ENCODE results near the gene CAMK2B.

CAMK2B gene

DNA sequence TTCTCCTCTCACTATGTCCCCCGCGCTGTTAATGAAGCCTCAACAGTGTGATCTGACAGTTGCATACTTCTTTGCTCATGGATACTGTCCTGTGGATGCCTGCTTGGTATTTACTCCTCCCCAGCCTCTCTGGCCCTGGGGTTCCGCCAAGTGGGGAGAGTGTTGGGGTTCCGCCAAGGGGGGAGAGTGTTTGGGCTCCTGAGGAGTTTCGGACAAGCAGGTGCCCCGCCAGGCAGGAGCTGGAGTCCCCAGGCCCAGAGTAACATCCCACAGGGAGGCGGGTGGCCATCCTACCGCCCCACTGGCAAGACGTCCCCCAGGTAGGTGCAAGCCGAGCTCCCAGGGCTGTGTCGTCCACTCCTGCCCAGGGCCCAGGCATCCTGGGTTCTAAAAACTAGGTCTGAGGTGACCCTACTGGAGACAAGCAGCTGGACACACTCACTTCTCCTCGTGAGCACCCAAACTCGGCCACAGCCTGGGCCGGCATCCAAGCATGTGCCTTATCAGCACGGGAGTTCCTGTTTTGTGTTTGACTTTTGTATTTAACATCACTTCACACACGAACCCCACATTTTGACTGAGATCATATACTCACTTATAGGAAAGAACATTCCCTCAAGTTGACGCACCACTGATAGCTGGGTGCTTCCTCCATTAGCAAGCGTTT, 34.2 kb downstream of the CAMK2B start:
- no peak overlapping the region for H3K27ac Mint-ChIP-seq
- H3K9me3 Mint-ChIP-seq = no peaks in the 10 kb centered on the region
- intact Hi-C loops (cut with micrococcal nuclease) = no loop called here
- H3K27me3 Mint-ChIP-seq = peaks cover 14% of the 10 kb centered on the region
- no peak overlapping the region for H3K4me3 Mint-ChIP-seq
- H3K36me3 Mint-ChIP-seq (ENCODE audit: low read depth) = no peaks in the 10 kb centered on the region
- no peaks in the 10 kb centered on the region for H3K4me1 Mint-ChIP-seq (ENCODE audit: low read depth)

DNA sequence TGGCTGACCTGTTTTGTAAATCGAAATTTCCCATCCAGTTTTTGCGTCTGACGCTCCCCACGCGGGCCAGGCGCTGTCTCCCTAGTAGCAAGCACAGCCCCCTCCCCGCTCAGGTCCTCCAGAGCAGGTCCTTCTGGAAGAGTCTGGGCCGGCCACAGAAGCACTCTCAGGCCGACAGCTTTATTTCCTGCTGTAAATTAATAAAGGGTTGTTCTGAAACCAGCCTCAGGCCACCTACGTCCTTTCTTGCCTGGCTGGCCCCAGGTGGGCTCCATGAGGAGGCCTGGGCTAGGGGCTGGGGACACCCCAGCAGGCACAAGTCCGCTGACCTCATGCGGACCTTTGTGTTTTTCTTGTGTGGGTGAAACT, 35.2 kb downstream of the CAMK2B start:
- no peaks in the 10 kb centered on the region for H3K9me3 Mint-ChIP-seq
- H3K4me1 Mint-ChIP-seq (ENCODE audit: low read depth) = no peaks in the 10 kb centered on the region
- H3K27ac Mint-ChIP-seq = no peak overlapping the region
- no peak overlapping the region for H3K4me3 Mint-ChIP-seq
- H3K36me3 Mint-ChIP-seq (ENCODE audit: low read depth) = no peaks in the 10 kb centered on the region
- intact Hi-C loops (cut with micrococcal nuclease) = no loop called here
- peaks cover 12% of the 10 kb centered on the region for H3K27me3 Mint-ChIP-seq

DNA sequence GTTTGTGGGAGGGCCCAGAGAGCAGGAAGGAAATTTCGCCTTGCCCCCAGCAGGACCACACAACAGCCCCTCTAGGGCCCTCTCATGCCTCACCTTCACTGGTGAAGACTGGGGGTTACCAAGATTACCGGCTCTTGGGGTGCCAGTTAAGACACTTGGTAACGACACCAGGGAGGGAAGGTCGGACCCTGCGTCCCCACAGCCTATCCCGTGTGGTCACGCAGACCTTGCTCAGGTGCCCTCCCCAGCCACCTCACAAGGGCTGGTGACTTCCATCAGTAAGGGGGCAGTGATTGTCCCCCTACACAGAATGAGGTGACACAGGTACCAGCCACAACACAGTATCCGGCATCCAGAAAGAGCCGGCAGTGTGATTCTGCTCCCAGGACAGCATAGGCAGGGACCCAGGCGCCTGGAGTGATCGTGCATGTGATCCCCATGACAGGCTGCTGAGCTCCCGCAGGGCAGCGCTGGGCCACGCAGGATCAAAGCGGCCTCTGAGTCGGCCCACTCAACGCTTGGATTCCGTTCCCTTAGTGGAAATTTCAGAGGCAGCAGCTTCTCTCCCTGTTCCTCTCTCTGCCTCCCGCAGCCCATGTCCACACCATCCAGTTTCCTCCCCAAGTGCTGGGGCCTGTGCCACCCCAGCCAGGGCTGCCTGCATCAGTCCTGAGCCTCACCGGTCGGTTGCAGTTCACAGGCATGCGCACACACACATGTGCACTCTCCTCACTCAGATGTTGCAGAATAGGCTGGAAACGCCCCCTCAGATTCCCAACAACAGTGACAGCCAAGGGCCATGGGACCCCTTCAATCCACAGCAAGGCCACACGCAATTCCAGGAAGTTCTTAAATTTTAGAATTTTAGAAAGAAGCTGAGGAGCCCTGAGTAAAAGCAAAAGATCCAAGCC, 35.8 kb downstream of the CAMK2B start:
- H3K36me3 Mint-ChIP-seq (ENCODE audit: low read depth) = no peaks in the 10 kb centered on the region
- H3K27me3 Mint-ChIP-seq = peaks cover 12% of the 10 kb centered on the region
- H3K4me3 Mint-ChIP-seq = no peak overlapping the region
- H3K4me1 Mint-ChIP-seq (ENCODE audit: low read depth) = no peaks in the 10 kb centered on the region
- intact Hi-C loops (cut with micrococcal nuclease) = no loop called here
- H3K9me3 Mint-ChIP-seq = no peaks in the 10 kb centered on the region
- no peak overlapping the region for H3K27ac Mint-ChIP-seq

DNA sequence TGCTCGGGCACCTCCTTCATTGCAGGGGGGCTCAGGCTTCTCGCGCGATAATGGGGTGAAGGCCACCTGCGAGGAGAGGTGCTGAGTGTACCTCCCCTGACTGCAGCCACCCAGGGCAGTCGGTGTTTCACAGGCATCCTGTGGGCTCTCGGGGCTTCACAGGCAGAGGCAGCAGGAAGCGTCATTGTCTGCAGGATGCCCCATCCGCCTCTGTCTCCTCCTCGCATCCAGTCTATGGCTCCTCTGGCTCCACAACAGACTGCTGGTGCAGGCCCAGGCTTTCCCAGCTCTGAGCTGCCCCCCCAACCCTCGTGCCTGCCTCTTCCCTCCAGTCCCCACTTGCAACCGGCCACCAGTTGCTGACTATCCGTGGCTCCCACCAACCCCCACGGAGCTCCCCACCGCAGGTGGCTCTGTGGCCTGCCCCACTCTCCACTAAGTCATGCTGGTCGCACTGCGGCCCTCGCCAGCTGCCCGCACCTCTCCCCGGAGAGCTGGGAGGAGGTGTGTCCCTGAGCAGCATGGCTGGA, 36.5 kb downstream of the CAMK2B start:
- no peak overlapping the region for H3K27ac Mint-ChIP-seq
- intact Hi-C loops (cut with micrococcal nuclease) = no loop called here
- no peak overlapping the region for H3K4me3 Mint-ChIP-seq
- peaks cover 8% of the 10 kb centered on the region for H3K27me3 Mint-ChIP-seq
- H3K9me3 Mint-ChIP-seq = no peaks in the 10 kb centered on the region
- H3K36me3 Mint-ChIP-seq (ENCODE audit: low read depth) = no peaks in the 10 kb centered on the region
- H3K4me1 Mint-ChIP-seq (ENCODE audit: low read depth) = no peaks in the 10 kb centered on the region

DNA sequence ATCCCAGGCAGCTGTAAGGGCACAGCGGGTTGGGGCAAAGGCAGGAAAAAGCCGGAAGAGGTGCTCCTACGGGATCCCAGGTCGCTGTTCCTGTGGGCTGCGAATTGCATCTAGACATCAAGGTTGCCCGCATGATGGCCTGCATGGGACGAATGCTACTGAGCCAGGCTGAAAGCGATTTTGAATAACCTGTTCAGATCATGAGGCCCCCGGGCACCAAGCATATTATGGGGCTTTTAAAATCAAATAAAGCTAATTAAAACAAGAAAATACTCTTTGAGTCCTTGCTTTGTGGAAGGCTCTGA, 37.1 kb downstream of the CAMK2B start:
- Mint-ChIP-seq H3K27me3 (peaks cover 5% of the 10 kb centered on the region), H3K36me3 (ENCODE audit: low read depth) (no peaks in the 10 kb centered on the region), H3K4me1 (ENCODE audit: low read depth) (no peaks in the 10 kb centered on the region), H3K27ac (no peak overlapping the region), H3K4me3 (no peak overlapping the region), H3K9me3 (no peaks in the 10 kb centered on the region)
- intact Hi-C loops (cut with micrococcal nuclease) = no loop called here

DNA sequence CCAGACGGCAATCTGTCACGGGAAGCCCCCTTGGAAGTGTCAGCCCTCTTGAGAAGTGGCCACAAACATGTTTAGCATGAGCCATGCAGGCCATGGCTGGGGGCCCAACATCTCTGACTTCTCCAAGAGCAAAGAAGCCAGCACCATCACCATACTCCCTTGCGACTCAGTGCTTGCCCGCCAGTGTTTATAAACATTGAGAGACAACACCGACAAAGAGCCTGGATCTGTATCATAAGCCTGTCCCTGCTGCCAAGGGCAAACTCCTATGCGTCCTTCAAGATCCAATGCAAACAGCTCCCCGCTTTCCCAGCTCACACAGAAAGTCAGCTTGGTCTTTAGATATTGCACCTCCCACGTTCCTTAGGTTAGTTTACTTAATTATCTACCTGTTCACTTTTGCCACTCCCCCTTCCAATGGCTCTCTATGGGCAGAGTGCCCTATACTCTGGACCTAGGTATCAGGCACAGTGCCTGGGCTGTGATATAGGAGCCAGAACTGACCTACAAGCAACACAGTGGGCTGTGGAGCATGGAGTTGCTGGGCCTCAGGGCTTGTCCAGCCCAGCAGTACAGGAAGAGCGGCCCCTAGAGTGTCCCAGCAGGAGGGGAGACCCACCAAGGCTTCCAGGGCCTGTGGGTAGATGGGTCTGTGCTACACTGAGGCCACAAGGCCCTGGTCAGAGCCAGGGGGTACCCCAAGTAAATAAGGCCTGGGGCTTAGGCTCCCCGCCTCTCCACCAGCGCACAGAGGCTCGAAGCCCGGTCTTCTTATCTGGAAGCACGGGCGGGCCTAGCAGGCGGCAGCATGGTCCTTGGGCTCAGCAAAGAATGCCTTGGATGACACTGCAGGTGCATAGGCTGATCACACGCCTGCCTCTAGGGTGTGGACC, 37.7 kb downstream of the CAMK2B start:
- no peaks in the 10 kb centered on the region for H3K9me3 Mint-ChIP-seq
- H3K4me1 Mint-ChIP-seq (ENCODE audit: low read depth) = no peaks in the 10 kb centered on the region
- intact Hi-C loops (cut with micrococcal nuclease) = no loop called here
- H3K27ac Mint-ChIP-seq = no peak overlapping the region
- H3K4me3 Mint-ChIP-seq = no peak overlapping the region
- peaks cover 3% of the 10 kb centered on the region for H3K27me3 Mint-ChIP-seq
- H3K36me3 Mint-ChIP-seq (ENCODE audit: low read depth) = no peaks in the 10 kb centered on the region

DNA sequence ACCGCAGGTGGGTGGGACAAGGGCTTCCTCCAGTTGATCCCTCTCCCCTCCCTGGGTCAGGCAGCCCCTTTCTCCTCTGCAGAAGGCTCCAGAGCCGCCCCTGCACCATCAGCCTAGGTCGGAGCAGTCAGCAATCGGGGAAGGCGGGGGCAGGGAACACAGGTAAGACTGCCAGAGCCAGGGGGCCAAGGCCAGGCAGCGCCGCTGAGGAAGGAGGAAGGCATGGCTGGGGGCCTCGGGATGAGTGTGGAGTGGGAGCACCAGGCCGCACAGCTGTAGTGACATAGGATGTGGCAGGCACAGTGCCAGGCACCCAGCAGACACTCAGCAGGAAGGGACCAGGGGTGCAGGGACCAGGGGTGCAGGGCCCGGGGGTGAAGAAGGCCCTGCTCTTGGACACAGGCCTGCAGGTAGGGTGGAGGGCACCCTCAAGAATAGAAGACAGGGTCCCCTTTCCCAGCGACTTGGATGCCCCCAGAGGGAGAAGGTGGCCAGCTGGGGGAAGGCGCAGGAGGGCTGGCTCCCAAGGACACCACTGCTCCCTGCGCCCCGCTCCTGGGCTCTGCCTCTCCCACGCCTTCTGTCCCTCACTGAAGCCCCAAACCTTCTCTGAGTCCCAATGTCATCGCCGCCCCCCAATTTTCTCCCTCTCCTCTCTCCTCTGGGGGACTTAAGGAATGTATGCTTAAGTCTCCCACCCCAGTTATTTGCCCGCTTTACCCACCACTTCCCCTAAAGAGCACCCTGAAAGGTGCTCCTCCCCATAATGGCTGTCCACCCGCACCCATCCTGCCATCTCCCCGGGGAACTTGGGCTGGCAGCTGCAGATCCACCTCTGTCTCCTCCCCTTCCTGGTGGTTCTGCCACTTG, 38.5 kb downstream of the CAMK2B start:
- intact Hi-C loops (cut with micrococcal nuclease) = no loop called here
- H3K4me1 Mint-ChIP-seq (ENCODE audit: low read depth) = peaks cover 7% of the 10 kb centered on the region
- no peaks in the 10 kb centered on the region for H3K9me3 Mint-ChIP-seq
- no peak overlapping the region for H3K27ac Mint-ChIP-seq
- no peaks in the 10 kb centered on the region for H3K36me3 Mint-ChIP-seq (ENCODE audit: low read depth)
- no peaks in the 10 kb centered on the region for H3K27me3 Mint-ChIP-seq
- H3K4me3 Mint-ChIP-seq = no peak overlapping the region

DNA sequence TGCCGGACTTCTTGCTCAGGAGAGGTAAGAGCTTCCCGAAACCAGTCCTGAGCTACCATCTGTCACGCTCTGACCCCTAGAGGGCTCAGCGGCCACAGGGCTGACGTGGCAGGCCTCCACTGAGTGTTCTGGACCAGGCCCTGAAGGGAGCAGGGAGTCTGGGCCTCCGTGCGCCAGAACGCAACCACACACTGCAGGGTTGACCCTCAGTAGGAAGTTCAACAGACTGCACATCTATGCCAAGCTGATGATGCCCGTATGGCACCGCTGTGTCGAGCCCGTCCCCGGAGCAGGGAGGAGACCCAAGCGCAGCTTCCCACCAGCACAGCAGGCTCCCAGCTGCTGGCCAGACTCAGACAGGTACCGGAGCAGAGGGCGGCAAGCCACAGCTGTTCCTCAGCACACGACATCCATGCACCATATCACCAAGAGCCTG, 39.2 kb downstream of the CAMK2B start:
- Mint-ChIP-seq H3K36me3 (ENCODE audit: low read depth) (no peaks in the 10 kb centered on the region), H3K4me3 (no peak overlapping the region), H3K9me3 (no peaks in the 10 kb centered on the region), H3K27ac (no peak overlapping the region), H3K27me3 (no peaks in the 10 kb centered on the region), H3K4me1 (ENCODE audit: low read depth) (peaks cover 10% of the 10 kb centered on the region)
- intact Hi-C loops (cut with micrococcal nuclease) = no loop called here

DNA sequence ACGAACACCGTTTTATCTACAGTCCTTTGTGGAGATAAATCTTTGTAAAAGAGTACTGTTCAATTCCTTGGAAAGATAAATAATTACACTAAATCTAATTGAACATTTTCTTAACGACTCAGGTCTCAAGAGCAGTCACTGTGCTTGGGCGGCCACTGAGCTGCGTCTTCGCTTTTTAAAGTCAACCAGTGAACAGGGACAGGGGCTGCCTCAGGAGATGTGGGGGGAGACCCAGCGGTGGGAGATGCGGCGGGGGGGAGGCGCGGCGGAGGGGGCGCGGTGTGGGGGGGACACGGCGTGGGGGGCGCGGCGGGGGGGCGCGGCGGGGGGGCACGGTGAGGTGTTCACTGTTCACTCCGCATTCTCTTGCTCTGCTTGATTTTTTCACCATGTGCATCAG, 39.8 kb downstream of the CAMK2B start:
- H3K36me3 Mint-ChIP-seq (ENCODE audit: low read depth) = no peaks in the 10 kb centered on the region
- H3K4me1 Mint-ChIP-seq (ENCODE audit: low read depth) = peaks cover 10% of the 10 kb centered on the region
- no peaks in the 10 kb centered on the region for H3K27me3 Mint-ChIP-seq
- H3K27ac Mint-ChIP-seq = no peak overlapping the region
- intact Hi-C loops (cut with micrococcal nuclease) = no loop called here
- H3K9me3 Mint-ChIP-seq = no peaks in the 10 kb centered on the region
- H3K4me3 Mint-ChIP-seq = no peak overlapping the region

DNA sequence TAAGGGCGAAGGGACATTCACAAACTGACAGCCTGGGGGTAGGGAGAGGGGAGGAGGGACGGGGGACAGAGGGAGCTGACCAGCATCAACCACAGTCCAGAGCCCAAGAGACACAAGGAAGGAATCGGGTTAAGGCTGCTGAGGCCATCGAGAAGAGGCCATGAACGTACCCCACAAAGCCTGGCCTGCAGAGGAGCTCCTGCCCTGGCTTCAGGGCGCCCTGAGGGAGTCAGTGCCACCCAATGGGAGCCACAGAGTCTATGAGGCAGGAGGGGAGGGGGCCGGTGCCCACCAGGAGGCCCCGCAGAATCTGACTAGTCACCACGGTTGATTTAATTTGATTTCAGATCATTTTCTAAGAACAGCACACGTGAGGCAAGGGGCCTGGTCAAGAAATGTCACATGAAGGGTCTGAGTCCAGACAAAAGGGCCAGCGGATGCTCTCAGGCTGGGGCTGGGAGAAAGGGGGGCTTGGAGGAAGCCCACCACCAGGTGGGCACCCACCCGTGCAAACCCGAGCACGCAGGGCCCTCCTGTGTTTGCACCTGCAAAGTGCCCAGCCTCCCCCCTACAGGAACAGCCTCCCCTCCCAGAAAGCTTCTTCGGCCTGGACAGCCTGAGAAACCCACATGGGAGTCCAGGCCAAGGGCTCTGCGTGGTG, 40.4 kb downstream of the CAMK2B start:
- Mint-ChIP-seq H3K9me3 (no peaks in the 10 kb centered on the region), H3K4me3 (no peak overlapping the region), H3K4me1 (ENCODE audit: low read depth) (peaks cover 10% of the 10 kb centered on the region), H3K27me3 (no peaks in the 10 kb centered on the region), H3K27ac (no peak overlapping the region), H3K36me3 (ENCODE audit: low read depth) (no peaks in the 10 kb centered on the region)
- intact Hi-C loops (cut with micrococcal nuclease) = no loop called here

DNA sequence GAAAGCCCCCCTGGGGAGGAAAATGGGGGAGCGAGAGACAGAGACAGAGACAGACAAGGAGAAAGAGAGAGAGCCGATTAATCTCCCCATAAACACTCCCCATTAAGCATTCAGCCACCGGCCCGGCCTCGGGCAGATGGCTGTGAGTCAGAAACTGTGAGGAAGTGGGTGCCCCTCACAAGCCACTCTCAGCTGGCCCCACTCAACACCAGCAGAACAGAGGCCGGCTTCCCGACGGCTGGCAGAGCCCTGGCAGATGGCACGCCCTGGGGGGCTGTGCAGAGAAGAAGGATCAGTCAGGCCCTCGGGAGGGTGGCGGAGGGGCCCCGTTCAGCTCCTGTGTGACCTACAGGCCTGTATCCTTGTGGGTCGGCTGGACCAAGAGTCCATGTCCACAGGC, 41.2 kb downstream of the CAMK2B start:
- Mint-ChIP-seq H3K27me3 (no peaks in the 10 kb centered on the region), H3K36me3 (ENCODE audit: low read depth) (no peaks in the 10 kb centered on the region), H3K27ac (no peak overlapping the region), H3K9me3 (no peaks in the 10 kb centered on the region), H3K4me3 (no peak overlapping the region), H3K4me1 (ENCODE audit: low read depth) (peaks cover 10% of the 10 kb centered on the region)
- intact Hi-C loops (cut with micrococcal nuclease) = no loop called here

DNA sequence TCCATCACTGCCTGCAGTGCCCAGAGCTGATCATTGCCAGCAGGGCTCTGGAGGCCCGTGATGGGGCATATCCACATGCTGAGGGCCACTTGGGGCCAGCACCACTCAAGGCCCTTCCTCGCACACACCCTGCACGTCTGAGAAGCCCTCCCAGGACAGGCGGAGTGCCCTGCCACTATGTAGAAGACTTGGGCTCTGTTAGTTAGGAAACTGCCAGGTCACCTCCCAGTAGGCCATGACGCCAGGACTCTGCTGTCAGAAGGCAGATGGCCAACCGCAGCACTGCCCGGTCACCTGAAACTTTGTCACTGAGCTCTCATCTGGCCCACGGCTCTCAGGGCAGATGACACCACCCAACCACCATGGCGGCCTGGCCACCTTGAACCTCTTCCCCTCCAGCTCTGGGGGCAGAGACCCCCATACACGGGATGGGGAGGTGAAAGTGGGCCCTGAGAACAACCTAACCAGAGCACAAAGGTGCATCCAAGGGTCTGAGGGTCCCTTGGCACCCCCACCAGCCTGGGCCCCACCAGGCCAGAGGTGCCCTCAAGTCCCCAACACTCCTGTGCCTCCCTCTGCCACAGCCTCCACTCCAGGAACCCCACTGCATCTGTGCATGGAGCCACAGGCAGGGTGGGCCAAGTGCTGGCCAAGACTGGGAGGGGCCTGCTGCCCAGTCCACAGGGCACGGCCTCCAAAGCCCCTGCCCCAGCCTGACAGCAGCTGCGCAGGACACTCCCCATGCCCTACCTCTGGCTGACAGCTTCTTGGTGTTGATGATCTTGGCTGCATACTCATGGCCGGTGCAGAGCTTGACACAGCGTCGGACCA, 41.8 kb downstream of the CAMK2B start:
- Mint-ChIP-seq H3K9me3 (no peaks in the 10 kb centered on the region), H3K27me3 (no peaks in the 10 kb centered on the region), H3K4me3 (no peak overlapping the region), H3K27ac (no peak overlapping the region), H3K36me3 (ENCODE audit: low read depth) (no peaks in the 10 kb centered on the region), H3K4me1 (ENCODE audit: low read depth) (peaks cover 11% of the 10 kb centered on the region)
- intact Hi-C loops (cut with micrococcal nuclease) = no loop called here

Measured in dendritic cell treated with granulocyte-macrophage colony-stimulating factor and Interleukin-4, amounts not matched to agents 40 ng/mL and 50 ng/mL, for 4 days (primary cell).